ENCODE results near the gene PIGU. TPM values are rescaled to one million over a fixed set of nuclear protein-coding genes. Genes with fewer than 3 reads are reported as not detected.

Gene PIGU
- total and polyA plus RNA-seq, 9 of the 15 experiments (the other 6 are each of a cell fraction or from before 2014, with no cell fraction given) = 6.5 to 100 (median 28.1) TPM

DNA sequence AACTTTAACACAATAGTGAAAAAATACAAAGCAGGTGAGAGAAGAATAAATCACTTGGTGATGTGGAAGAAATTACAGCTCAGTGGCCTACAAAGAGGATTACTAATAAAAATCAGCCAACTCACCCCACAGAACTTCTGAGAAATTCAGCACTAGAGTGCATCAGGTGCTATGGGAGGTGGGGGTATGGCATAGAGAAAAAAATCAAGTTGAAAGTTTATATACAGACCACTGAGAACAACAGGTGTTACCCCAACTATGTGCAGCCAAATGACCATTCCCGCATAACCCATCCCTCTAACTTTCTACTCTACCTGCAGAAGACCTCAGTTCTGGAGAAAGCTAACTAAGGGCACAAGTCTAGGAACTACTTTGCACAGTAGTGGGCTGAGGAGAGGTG, 47.0 kb downstream of the PIGU start (continued):
- no peak for TF ChIP-seq SAP30 (IDR thresholded peaks at IDR 0.05; ENCODE audit: borderline replicate concordance, insufficient read depth, low read depth, low read length, poor library complexity, severe bottlenecking)
- no peak for TF ChIP-seq ZNF121 (CRISPR knock-in tag; conservative IDR thresholded peaks at IDR 0.05)

DNA sequence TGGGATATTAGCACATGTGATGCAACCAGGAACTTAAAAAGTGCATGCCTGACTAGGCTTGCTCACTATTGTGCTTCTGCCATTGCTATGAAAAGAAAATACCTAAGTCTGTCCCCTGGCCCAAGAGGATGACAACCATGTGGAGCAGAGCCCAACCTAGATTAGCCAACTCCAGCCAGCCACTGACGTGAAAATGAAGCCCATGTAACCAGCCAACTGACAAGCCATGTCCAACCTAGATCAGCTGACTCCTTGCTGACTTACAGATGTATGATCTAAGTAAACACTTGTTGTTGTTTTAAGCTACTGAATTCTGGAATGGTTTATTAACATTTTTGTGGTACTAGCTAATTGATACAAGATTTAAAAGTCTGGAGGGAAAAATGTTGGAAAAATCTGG, 47.5 kb downstream of the PIGU start:
- no peak for DNase-seq (ENCODE audit: extremely low read depth in 1 of 4, low spot score in 3 of 4)
- H3K4me2 ChIP-seq (ENCODE audit: insufficient read depth, low read length) = no peak overlapping the region
- ChIA-PET POLR2A (no interaction called here), CTCF (ENCODE audit: low intra/inter-chr PET ratio) (no interaction called here)
- no peaks in the 10 kb centered on the region for H3K9me3 ChIP-seq (replicated peaks; ENCODE audit: control insufficient read depth, insufficient read depth, low read depth, low read length)
- no peak overlapping the region for H3K27ac ChIP-seq (ENCODE audit: extremely low read depth, low read depth, low read length)
- no peak overlapping the region for H3K9ac ChIP-seq (ENCODE audit: insufficient read depth in 1 of 2, low read depth in 2 of 2, low read length in 2 of 2)
- no peaks in the 10 kb centered on the region; a peak in 1 of 5 replicates for H3K27me3 ChIP-seq (ENCODE audit: control insufficient read depth in 2 of 2, insufficient read depth in 2 of 2, low read length in 2 of 2)
- WGBS (ENCODE audit: insufficient coverage, low coverage, missing lambda C conversion rate) = 75% methylated on average over 1 of the region's 1 CpG
- no peak overlapping the region for H2AFZ ChIP-seq (ENCODE audit: low read depth, low read length)
- intact Hi-C loops (cut with micrococcal nuclease) (no loop called here), in situ Hi-C loops (cut with MboI) (no loop called here)
- peaks cover 0 to 5% of the 10 kb centered on the region in 2 experiments; a peak in 3 of 5 replicates for H3K4me1 ChIP-seq (replicated peaks in 1 of 2; ENCODE audit: control insufficient read depth in 2 of 2, insufficient read depth in 2 of 2, low read length in 2 of 2)
- H3K36me3 ChIP-seq (ENCODE audit: control insufficient read depth, insufficient read depth, low read length) = peaks cover 20% of the 10 kb centered on the region
- H3K79me2 ChIP-seq (ENCODE audit: control insufficient read depth, insufficient read depth, low read length) = no peaks in the 10 kb centered on the region
- H4K20me1 ChIP-seq (replicated peaks; ENCODE audit: control insufficient read depth, insufficient read depth, low read length) = no peaks in the 10 kb centered on the region
- H3K4me3 ChIP-seq = no peak overlapping the region
- no peaks in the 10 kb centered on the region for H3K9me1 ChIP-seq (ENCODE audit: control insufficient read depth, insufficient read depth, low read length)
- FAIRE-seq = peak; percentile 46
- BruUV-seq (replicated peaks) = no TSS peak
- ATAC-seq = no peak
- no peak for TF ChIP-seq ZSCAN32 (CRISPR knock-in tag; IDR thresholded peaks at IDR 0.05)

DNA sequence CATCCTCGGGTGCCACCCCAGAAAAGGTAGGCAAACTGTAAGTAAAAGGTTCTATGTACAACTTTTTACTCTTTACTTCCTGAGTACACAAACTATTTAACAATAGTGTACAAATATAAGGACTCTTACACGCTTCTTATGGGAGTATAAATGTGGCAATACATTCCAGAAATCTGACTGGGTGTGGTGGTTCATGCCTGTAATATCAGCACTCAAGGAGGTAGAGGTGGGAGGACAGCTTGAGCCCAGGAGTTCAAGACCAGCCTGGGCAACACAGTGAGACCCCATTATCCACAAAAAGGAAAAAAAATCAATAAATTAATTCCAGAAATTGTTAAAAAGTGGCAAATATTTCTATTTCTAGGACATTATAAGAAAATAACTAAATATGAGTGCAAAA, 48.9 kb downstream of the PIGU start:
- Histone ChIP-seq H4K20me1 (replicated peaks; ENCODE audit: control insufficient read depth, insufficient read depth, low read length) (no peaks in the 10 kb centered on the region), H3K4me2 (ENCODE audit: insufficient read depth, low read length) (no peak overlapping the region), H3K9me1 (ENCODE audit: control insufficient read depth, insufficient read depth, low read length) (no peaks in the 10 kb centered on the region), H3K79me2 (ENCODE audit: control insufficient read depth, insufficient read depth, low read length) (no peaks in the 10 kb centered on the region), H3K36me3 (ENCODE audit: control insufficient read depth, insufficient read depth, low read length) (peaks cover 20% of the 10 kb centered on the region; the same call in 2 of the 3 replicates), H3K4me1 (replicated peaks in 1 of 2; ENCODE audit: control insufficient read depth in 2 of 2, insufficient read depth in 2 of 2, low read length in 2 of 2) (peaks cover 0 to 5% of the 10 kb centered on the region in 2 experiments; a peak in 3 of 5 replicates), H3K9me3 (replicated peaks; ENCODE audit: control insufficient read depth, insufficient read depth, low read depth, low read length) (no peaks in the 10 kb centered on the region), H3K9ac (ENCODE audit: insufficient read depth in 1 of 2, low read depth in 2 of 2, low read length in 2 of 2) (no peak overlapping the region), H3K27ac (ENCODE audit: extremely low read depth, low read depth, low read length) (no peak overlapping the region), H2AFZ (ENCODE audit: low read depth, low read length) (no peak overlapping the region), H3K27me3 (ENCODE audit: control insufficient read depth in 2 of 2, insufficient read depth in 2 of 2, low read length in 2 of 2) (no peaks in the 10 kb centered on the region; a peak in 1 of 5 replicates), H3K4me3 (no peak overlapping the region)
- no peak for DNase-seq (ENCODE audit: extremely low read depth in 1 of 4, low spot score in 3 of 4)
- POLR2A ChIA-PET = no interaction called here
- intact Hi-C loops (cut with micrococcal nuclease) = no loop called here
- 56% methylated on average over 2 of the region's 2 CpGs for WGBS (ENCODE audit: insufficient coverage, low coverage, missing lambda C conversion rate)
- CTCF ChIA-PET (ENCODE audit: low intra/inter-chr PET ratio) = no interaction called here
- FAIRE-seq = no peak
- in situ Hi-C loops (cut with MboI) = no loop called here
- no peak for ATAC-seq
- peak; percentile 17 for TF ChIP-seq RBM25 (IDR thresholded peaks at IDR 0.05; ENCODE audit: low read depth, low read length, severe bottlenecking)
- TF ChIP-seq ZNF384 (IDR thresholded peaks at IDR 0.05; ENCODE audit: low read depth, low read length) = no peak
- peak; percentile 80 for TF ChIP-seq ZNF121 (CRISPR knock-in tag; conservative IDR thresholded peaks at IDR 0.05)
- BruUV-seq (replicated peaks) = no TSS peak

Measured in K562 (cell line).